HG03460 (cell line): ENCODE data around the gene GPHN.
"Not testable (repeated sequence)": the region's sequence is repeated elsewhere in the genome, so short reads cannot be mapped to it uniquely, and the experiment has no call there.

Source experiments
- ATAC-seq: cut with Tn5 transposase; IDR thresholded peaks from one replicate; pipeline ENCODE4 v1.9.1; 2021; ENCODE audit not compliant: unreplicated experiment

GPHN gene

DNA sequence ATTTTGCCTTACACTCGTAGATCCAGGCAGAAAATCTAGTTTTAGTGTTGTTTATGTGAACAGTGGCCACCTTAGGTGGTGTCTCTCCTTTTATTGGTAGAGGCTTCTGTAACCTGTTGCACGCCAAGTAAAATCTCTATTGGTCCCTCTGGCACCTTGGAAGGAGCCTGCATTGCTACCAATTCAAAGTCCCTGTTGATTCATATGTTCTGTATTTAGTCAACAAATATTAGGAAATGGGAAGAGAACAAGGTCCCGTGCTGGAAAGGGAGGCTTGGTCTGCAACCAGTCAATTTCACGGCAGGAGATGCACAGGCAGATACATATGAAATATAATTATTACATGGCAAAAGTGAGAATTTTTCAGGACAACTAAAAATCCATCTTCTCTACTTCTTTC is 6.4 kb upstream of the GPHN start:
- no peak for ATAC-seq

DNA sequence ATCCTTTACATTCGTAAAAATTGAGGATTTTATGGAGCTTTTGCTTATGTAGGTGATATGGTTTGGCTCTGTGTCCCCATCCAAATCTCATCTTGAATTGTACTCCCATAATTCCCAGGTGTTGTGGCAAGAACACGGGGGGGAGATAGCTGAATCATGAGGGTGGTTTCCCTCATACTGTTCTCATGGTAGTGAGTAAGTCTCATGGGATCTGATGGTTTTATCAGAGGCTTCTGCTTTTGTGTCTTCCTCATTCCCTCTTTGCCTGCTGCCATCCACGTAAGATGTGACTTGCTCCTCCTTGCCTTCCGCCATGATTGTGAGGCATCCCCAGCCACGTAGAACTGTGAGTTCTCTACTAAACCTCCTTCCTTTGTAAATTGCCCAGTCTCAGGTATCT is 5.1 kb upstream of the GPHN start:
- not testable (repeated sequence) for ATAC-seq

DNA sequence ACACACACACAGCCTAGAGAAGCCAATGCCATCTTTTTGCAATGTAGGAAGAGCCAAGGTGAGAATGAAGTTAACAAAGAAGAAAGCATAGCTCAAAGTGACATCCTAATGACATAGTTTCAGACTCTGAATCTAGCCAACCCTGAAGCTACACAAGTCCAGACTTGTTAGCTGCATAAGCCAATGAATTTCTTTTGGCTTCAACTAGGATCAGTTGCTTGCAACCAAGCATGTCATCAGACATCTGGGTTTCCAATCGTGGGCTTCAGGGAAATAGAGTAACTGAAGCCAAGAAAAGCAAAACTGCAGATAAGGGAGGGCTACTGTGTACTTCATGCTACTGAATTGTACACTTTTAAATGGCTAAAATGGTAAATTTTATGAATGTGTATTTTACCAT is 4.4 kb upstream of the GPHN start:
- ATAC-seq = no peak

DNA sequence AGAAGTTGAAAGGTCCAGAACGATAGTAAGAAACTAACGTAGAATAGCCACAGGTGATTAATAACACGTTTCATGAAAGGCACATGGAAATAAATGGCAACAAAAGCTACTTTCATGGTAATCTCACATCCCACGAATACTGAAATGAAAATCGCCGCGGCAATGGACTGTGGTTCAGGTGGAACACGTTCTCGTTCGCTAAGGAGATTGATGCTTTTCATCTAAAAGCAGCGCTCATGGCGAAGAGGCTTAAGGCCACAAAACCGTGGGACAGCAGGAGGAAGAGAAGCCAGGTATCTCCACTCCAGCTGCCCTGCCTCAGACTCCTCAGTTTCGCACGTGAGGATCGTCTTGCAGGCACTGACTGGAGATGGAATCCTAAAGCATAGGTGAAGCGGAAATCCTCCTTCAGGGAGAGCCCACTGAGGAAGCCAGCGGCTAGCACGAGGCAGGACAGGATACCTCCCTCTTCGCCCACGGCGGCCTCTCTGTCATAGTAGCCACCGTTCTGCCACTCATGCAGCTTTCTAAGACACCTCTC is 696 bp upstream of the GPHN start:
- ATAC-seq = peak; percentile 16

DNA sequence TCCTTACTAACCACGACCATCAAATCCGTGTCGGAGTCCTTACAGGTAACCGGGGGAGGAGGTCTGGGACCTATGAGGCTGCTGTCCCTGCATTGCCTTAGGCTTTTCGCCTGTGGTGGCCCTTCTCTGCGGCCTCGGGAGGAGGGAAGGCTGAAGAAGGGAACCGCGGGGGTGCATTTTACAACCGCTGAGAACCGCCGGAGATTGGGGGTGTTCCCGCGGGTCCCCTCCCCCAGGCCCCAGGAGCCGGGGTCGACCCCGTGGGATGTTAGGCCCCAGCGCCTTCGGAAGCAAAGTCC is 549 bp downstream of the GPHN start:
- no peak for ATAC-seq

DNA sequence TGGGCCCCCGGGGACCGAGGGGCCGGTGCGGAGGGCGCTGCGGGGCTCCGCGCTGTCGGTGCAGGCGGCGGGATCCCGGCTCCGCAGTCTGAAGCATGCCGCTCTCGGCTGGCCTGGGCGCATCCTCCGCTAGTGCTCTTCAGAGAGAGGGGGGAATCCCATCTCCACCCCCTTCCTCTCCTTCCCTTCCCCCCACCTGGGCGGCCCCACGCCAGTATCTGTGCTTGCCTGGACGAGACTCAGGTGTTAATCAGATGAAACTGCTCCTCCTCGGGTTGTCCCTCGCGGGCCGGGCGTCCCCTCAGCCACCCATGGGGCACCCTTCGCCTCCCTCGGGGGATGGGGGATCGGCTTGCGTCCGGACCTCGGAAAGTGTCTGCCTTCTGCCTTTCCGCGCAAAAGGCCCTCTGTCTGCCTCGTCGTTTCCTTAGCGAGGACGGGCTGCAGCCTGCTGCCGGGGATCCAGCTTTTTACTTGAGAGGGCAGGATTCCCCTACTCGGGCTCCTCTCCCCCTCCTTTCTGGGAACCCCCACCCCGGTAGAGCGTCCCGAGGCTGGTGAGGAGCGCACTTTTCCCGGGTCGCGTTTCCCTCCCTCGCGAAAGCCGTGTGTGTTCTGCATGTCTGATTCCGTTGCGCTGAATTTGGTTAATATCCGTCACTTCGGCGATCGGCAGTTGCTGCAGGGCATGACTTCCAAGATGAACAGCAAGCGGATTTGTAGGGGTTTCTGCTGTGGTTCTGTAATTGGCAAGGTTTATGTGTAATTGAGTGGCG is 1.1 kb downstream of the GPHN start:
- peak; percentile 40 for ATAC-seq

DNA sequence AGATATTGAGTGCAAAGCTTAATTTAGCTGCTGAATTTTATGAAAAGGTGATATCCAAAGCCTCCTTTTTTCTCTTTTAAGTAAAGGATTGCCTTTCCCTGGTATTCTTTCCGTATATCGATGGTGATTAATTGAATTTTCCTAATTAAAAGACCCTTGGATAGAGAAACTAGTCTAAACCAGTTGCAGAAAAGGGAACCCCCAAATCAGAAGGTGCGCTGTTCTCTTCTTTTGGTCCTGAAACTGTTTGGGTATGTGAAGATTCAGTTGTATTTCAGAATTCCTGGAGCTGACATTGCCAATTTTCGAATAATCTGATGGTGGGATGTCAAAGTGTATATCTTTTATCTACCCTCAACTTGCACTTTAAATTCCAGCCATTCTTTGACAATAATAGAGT is 1.9 kb downstream of the GPHN start:
- no peak for ATAC-seq

DNA sequence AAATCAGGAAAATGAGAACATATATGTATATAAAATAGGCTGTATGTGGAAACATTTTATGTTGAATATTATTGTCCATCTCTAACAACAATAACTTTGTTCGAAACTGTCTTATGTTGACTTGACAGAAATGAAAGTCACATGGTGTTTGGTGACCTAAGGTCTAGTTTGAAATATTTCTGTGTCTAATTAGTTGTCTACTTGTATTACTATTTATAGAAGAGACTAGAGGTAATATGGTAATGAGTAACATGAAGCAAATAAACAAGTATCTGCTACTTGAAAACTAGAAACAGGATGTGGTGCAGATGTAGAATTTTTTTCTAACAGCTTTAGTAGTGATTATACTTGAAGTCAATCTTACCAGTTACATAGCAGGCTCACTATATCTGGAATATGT is 3.9 kb downstream of the GPHN start:
- no peak for ATAC-seq

DNA sequence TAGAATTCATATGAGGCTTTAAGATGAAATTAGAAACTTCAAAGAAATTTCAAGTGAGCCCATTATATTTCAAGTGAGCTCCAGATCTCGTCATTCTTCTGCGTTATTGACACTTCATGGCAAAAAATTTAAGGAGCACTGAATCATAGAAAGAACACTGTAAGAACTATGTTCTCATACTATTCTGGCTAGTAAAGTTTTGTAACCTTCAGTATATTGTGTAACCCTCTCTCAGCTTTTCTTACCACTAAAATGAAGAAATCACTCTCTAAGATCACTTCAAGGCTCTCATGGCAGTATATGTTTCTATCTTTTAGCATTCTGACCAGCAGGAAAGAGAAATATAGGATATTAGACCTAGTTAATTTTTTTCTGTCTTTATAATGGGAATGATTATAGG is 6.3 kb downstream of the GPHN start:
- no peak for ATAC-seq

DNA sequence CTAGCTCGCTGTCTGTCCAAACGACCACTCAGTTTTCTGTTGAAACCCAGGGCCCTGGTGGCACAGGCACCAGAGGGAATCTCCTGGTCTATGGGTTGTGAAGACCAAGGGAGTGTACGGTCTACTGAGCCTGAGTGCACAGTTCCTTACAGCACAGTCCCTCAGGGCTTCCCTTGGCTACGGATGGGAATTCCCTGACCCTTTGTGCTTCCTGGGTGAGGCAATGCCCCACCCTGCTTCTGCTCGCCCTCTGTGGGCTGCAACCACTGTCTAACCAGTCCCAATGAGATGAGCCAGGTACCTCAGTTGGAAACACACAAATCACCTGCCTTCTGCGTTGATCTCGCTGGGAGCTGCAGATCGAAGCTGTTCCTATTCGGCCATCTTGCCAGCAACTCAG is 22.6 kb downstream of the GPHN start:
- ATAC-seq = no peak

DNA sequence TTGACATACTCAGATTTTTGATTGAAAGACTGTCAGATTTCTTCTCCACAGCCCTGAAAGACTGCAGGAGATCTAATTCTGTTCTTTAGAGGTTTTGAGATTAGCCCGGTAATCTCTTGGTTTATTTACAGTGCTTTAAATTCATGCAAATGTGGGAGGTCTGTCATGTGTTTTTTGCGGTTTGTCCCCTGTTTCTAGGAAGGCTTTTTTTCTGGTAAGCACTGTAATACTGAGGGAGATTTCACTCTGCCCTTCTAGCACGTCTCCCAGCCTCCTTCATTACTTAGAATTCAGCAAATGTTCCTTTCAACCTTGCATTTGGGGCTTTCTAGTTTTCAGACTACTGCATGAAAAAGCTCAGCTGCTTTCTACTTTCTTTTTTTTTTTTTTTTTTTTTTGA is 31.1 kb downstream of the GPHN start:
- ATAC-seq = no peak

DNA sequence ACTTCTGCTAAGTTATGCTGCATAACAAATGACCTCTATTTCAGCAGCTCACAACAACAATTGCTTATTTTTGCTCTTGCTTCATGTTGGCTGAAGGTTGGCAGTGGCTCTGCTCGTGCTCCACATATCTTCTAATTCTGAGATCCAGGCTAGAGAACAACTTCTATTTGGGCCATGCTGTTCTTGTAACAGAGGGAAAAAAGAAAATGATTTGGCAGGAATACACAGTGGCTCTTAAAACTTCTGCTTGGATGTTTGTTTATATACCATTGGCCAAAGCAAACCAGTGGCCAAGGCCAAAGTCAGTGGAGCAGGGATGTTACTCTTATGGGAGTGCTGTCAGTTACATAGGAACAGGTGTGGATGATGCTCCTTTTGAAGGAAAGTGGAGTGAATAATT is 32.1 kb downstream of the GPHN start:
- no peak for ATAC-seq

DNA sequence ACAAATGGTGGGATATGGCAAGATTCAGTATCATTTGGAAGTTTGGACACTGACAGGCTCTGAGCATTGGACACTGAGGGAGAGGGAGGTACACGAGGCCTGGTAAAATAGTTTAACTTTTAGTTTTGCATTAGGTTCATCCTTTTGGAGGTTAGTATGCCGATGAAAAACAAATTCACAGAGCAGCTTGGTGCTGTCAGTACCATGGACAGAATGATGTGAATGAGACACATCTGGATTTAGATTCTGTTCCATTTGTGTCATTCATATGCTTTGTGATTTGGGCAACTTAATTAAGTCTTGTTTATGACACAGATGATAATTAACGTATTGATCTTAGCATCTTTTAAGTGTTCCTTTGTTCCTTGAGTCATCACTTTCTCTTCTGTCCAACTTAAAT is 33.7 kb downstream of the GPHN start:
- ATAC-seq = no peak

DNA sequence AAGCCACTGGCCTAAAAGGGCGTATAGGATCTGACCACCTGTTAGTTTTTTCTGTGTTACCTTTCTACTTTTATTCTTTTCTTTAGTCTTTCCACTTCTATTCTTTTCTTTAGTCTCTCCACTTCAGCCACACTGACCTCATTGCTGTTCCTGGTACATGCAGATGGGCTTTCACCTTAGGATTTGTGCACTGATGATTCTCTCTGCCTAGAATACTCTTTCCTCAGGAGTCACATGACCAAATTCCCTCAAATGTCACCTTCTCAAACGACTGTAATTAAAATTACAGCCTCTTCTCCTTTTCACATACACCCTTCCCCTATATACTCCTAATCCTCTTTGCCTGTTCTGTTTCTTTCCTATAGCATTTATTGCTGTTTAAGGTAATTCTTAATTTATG is 36.0 kb downstream of the GPHN start:
- ATAC-seq = no peak

DNA sequence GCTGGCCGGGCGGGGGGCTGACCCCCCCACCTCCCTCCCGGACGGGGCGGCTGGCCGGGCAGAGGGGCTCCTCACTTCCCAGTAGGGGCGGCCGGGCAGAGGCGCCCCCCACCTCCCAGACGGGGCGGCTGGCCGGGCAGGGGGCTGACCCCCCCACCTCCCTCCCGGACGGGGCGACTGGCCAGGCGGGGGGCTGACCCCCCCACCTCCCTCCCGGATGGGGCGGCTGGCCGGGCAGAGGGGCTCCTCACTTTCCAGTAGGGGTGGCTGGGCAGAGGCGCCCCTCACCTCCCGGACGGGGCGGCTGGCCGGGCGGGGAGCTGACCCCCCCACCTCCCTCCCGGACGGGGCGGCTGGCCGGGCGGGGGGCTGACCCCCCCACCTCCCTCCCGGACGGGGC is 37.2 kb downstream of the GPHN start:
- ATAC-seq = not testable (repeated sequence)

DNA sequence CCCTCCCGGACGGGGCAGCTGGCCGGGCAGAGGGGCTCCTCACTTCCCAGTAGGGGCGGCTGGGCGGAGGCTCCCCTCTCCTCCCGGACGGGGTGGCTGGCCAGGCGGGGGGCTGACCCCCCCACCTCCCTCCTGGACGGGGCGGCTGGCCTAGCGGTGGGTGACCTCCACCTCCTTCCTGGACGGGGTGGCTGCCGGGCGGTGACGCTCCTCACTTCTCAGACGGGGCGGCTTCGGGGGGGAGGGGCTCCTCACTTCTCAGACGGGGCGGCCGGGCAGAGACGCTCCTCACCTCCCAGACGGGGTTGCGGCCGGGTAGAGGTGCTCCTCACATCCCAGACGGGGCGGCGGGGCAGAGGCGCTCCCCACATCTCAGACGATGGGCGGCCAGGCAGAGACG is 37.8 kb downstream of the GPHN start:
- ATAC-seq = not testable (repeated sequence)

DNA sequence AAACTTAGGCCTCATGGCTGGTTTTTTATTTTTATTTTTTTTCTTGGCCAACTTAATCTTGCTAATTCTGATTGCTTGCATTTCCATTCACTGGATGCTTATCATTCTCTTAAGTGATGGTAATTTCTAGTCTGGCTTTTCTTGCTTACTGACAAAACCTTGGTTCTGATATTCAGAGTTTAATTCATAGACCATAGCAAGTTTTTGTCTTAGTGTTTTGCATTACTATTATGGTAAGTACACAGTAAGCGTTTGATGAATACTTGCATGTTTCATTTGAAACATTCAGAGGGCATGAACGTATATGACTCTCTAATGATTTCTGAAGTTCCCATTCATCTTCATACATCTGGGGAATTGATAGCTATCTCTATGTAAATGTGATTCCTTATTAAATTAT is 55.8 kb downstream of the GPHN start:
- no peak for ATAC-seq

DNA sequence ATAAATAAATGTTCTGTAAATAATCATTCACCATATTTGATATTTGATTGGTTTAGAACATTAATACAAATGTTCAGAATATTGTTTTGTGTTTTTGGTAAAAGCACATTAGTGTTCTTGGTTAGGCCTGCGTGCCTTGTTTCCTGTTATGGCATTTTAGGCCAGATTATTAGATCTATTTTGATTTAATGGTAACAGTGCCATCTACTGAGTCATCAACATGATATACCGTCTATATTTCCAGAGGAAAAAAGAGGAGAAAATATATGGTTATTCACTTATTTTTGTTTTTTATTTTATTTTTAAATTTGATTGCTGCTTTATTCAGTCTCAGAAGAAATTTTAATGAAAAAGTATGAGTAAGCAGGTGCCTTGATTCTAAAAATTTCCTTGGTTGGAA is 60.3 kb downstream of the GPHN start:
- no peak for ATAC-seq

DNA sequence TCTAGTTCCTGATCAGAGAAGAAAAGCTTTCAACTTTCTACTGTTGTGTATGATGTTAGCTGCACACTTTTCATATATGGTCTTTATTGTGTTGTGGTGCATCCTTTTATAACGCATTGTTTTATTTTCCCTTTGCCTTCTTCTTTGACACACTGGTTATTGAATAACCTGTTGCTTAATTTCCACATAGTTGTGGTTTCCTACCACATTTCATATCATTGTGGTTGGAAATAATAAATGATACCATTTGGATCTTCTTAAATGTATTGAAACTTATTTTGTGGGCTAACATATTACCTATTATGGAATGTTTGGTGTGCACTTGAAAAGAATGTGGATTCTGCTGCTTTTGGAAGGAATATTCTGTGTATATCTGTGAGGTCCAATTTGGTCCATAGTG is 64.9 kb downstream of the GPHN start:
- ATAC-seq = no peak

DNA sequence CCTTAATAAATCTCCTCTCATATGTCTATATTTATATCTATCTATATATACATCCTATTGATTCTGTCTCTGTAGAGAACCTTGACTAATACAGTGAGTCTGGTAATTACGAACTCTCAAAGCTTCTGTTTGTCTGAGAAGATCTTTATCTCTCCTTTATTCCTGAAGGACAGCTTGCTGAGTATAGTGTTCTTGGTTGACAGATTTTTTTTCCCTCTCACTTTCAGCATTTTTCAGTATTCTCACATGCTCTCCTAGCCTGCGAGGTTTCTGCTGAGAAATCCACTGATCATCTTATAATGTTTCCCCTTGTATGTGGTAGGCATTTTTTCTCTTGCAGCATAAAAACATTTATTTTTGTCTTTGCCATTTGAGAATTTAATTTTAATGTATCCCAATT is 67.1 kb downstream of the GPHN start:
- no peak for ATAC-seq

DNA sequence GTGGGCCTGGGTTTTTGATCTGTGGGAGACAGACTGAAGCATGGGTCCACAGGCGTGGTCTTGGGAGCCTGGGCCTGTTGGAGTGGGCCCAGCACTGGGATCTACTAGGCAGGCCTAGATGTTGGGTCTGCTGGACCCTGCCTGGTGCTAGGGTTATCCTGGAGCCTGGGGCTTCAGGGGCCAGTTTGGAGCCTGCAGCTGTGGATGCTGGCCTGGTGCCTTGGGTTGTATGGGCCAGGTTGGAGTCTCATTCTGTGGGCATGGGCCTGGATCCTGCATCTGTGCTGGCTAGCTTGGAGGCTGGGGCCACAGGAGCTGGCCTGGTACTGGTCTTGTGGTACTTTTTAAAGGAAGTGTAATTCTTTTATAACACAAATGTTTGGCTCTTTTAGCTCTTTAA is 68.0 kb downstream of the GPHN start:
- no peak for ATAC-seq

DNA sequence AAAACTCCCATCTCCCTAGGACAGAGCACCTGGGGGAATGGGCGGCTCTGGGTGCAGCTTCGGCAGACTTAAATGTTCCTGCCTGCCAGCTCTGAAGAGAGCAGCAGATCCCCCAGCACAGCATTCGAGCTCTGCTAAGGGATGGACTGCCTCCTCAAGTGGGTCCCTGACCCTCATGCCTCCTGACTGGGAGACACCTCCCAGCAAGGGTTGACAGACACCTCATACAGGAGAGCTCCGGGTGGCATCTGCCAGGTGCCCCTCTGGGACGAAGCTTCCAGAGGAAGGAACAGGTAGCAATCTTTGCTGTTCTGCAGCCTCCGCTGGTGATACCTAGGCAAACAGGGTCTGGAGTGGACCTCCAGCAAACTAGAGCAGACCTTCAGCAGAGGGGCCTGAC is 79.8 kb downstream of the GPHN start:
- ATAC-seq = not testable (repeated sequence)

DNA sequence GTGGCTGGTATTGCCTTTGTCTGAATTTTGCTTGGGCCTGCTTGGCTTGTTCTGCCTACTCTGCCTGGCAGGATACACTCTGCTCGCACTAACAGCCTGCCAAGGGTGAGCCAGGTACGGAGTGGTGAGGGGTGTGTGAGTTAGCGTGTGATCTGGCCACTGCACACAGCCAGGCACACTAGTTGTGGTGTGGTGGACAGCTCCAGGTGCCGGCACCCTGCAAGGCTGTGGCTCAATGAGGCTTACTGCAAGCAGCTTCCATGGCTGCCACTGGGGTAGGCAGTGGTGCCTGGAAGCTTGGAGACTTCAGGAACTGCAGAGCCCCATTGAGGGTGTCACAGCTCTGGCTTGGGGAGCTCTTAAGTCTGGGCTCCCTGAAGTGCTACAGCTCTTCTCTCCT is 87.4 kb downstream of the GPHN start:
- ATAC-seq = no peak
